Body of pancreas (tissue), 4 donors: ENCODE data around the gene C4orf50. TPM values are rescaled to one million over a fixed set of nuclear protein-coding genes. Genes with fewer than 3 reads are reported as not detected.

Source experiments
- ATAC-seq: fragments of 150-250 bp; one replicate; pipeline ENCODE4 v1.9.1; 2016
- DNase-seq, 4 donors: peaks; one replicate each; pipeline ENCODE4 v3.0.0-alpha.2; 2019
- H3K27ac ChIP-seq, 4 donors: fragments of 200-600 bp; sonication (generic); 1 replicate in 3 of 4; 2 replicates in 1 of 4; pipeline versions ENCODE4 v1.5.1 to v1.6.1; 2016 to 2019; ENCODE audit warnings: mild to moderate bottlenecking in 1 of 4, mixed read lengths in 1 of 4, moderate library complexity in 1 of 4
- H3K27me3 ChIP-seq, 2 donors: fragments of 200-600 bp; sonication (generic); one replicate each; pipeline ENCODE4 v1.6.0; 2016; ENCODE audit warnings: mild to moderate bottlenecking in 1 of 2
- H3K36me3 ChIP-seq, 2 donors: fragments of 200-600 bp; sonication (generic); replicated peaks in 1 of 2; 2 replicates each; pipeline ENCODE4 v1.5.1; 2016; ENCODE audit warnings: low read depth in 2 of 2; ENCODE audit not compliant: insufficient read depth in 1 of 2
- H3K4me1 ChIP-seq: fragments of 200-600 bp; sonication (generic); one replicate; pipeline ENCODE4 v1.6.0; 2016
- H3K4me3 ChIP-seq, 2 donors: fragments of 200-600 bp; sonication (generic); 1 replicate in 1 of 2; 2 replicates in 1 of 2; pipeline ENCODE4 v1.5.1; 2016 to 2019
- H3K9me3 ChIP-seq, 3 donors: fragments of 200-600 bp; sonication (generic); 1 replicate in 2 of 3; 2 replicates in 1 of 3; pipeline ENCODE4 v1.5.1; 2016
- CTCF ChIP-seq, 7 experiments: fragments of 450-650 bp in 4 of 7; fragments of 200-600 bp in 3 of 7; sonication (generic) in 3 of 7; IDR thresholded peaks; one replicate each; pipeline ENCODE4 v1.5.1; 2016 to 2019; ENCODE audit warnings: antibody characterized with exemption in 7 of 7
- POLR2A ChIP-seq, 3 donors: fragments of 450-650 bp; IDR thresholded peaks; one replicate each; pipeline ENCODE4 v1.6.1; 2016; ENCODE audit warnings: antibody characterized with exemption in 3 of 3, mild to moderate bottlenecking in 2 of 3
- WGBS, 2 donors: methylation state at CpG; one replicate each; pipeline ENCODE4 v1.1.5; 2017; 5-methylcytosine and 5-hydroxymethylcytosine counted together
- intact Hi-C: fragments of 100-400 bp; cut with DNase I; formaldehyde crosslinking; loops from one replicate; pipeline ENCODE4 v1.15.1; 2023
- total RNA-seq, 2 donors: library from RNA; depleted of rRNA; stranded (reverse); fragments of >200 nt; gene quantifications; one replicate each; pipeline ENCODE4 v1.1.0, GENCODE V29; 2016

The C4orf50 gene
- total RNA-seq, 2 donors from 2014 or later, result 0.26 TPM; not detected in 1

- Histone ChIP-seq H3K4me1 (no peaks in the 10 kb centered on the region), H3K27ac (no peak overlapping the region), H3K9me3 (no peaks in the 10 kb centered on the region), H3K4me3 (no peak overlapping the region), H3K27me3 (no peaks in the 10 kb centered on the region), H3K36me3 (no peaks in the 10 kb centered on the region)
- 35 to 80% methylated on average over 3 of the region's 3 CpGs for WGBS, 2 donors
- ATAC-seq (no peak), DNase-seq (no peak)
- intact Hi-C loops, result no loop called here
- TF ChIP-seq POLR2A (IDR thresholded peaks at IDR 0.05) (no peak), CTCF (IDR thresholded peaks at IDR 0.05) (no peak)
Measured at GRCh38 chr4:6002926-6003325, 15.3 kb downstream of the C4orf50 start.

DNA sequence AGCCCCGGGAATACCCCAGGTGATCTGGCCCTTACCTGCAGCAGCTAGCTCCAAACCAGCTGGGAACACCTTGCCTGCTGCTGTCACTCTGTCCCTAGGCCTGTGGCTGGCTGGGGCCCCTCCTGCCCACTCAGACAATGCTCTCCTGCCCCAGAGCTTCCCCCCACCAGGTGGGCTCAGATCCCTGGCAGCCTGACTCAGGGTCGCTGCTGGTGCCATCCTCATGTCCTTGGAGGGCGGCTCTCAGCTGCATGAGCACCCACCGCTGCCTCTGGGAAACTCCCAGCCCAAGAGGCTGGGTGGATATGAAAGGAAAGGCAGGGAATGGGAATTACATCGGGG, 15.8 kb downstream of the C4orf50 start:
- TF ChIP-seq CTCF (IDR thresholded peaks at IDR 0.05), result no peak
- no peak for TF ChIP-seq POLR2A (IDR thresholded peaks at IDR 0.05)
- Histone ChIP-seq H3K4me3 (no peak overlapping the region), H3K36me3 (no peaks in the 10 kb centered on the region), H3K27ac (no peak overlapping the region), H3K9me3 (no peaks in the 10 kb centered on the region), H3K4me1 (no peaks in the 10 kb centered on the region), H3K27me3 (no peaks in the 10 kb centered on the region)
- WGBS, 2 donors, result 38 to 55% methylated on average over 1 to 5 of the region's 5 CpGs
- no peak for ATAC-seq
- intact Hi-C loops, result no loop called here
- no peak for DNase-seq

- H3K36me3 ChIP-seq, result no peaks in the 10 kb centered on the region
- H3K9me3 ChIP-seq, result no peaks in the 10 kb centered on the region
- H3K4me3 ChIP-seq, result no peak overlapping the region
- no peaks in the 10 kb centered on the region for H3K27me3 ChIP-seq
- intact Hi-C loops, result no loop called here
- TF ChIP-seq POLR2A (IDR thresholded peaks at IDR 0.05), result no peak
- no peak for TF ChIP-seq CTCF (IDR thresholded peaks at IDR 0.05)
- H3K27ac ChIP-seq, result no peak overlapping the region
- 51 to 56% methylated on average over 5 to 6 of the region's 6 CpGs for whole genome bisulfite sequencing, 2 donors
- DNase-seq (no peak), ATAC-seq (no peak)
- no peaks in the 10 kb centered on the region for H3K4me1 ChIP-seq
Measured at GRCh38 chr4:6001680-6002491, 16.3 kb downstream of the C4orf50 start.

DNA sequence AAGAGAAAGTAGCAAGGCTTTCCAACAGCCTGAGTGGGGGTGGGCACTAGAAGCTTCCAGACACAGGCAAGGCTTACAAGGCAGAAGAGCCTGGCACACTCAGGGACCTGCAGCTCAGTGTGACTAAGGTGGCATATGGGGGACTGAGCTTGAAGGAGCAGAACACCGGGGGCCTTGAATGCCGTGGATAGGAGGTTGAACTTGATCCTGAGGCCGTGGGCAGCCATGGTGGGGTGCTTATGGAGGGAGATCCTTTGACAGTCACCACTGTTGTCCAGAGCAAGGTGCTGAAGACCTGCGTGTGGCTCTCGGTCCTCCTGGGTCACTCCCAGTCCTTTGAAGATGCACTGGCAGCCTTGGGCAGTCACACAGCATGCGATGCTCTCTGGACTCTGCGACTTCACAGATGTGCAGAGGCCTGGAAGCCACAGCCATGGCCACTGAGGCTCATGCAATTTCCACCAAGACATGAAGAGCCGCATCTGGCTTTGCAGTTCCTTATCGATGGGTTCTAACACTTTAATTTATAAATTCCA, 18.3 kb downstream of the C4orf50 start:
- intact Hi-C loops, result no loop called here
- Histone ChIP-seq H3K4me3 (no peak overlapping the region), H3K9me3 (no peaks in the 10 kb centered on the region), H3K27ac (no peak overlapping the region), H3K36me3 (no peaks in the 10 kb centered on the region), H3K4me1 (no peaks in the 10 kb centered on the region), H3K27me3 (no peaks in the 10 kb centered on the region)
- ATAC-seq (no peak), DNase-seq (no peak)
- WGBS, 2 donors, result 58 to 79% methylated on average over 4 to 9 of the region's 9 CpGs
- no peak for TF ChIP-seq CTCF (IDR thresholded peaks at IDR 0.05)
- TF ChIP-seq POLR2A (IDR thresholded peaks at IDR 0.05), result no peak

DNA sequence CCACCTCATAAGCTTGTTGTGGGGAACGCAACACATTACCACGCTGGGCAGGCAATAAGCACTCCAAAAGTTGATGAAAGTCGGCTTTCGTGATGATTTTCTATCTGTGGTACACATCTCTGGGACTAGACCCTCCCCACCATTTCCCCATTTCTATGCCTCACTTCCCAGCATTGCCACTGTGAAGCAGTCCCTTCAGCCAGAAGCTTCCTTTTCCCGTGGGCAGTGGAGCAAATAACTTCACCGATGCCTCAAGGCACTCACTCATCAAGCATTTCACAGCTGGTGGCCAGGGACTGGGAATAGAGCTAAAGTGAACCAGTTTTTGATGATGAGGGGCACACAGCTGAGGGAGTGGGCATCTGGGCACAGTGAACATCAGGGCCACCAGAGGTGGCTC, 18.9 kb downstream of the C4orf50 start:
- Histone ChIP-seq H3K27me3 (no peaks in the 10 kb centered on the region), H3K27ac (no peak overlapping the region), H3K4me1 (no peaks in the 10 kb centered on the region), H3K4me3 (no peak overlapping the region), H3K36me3 (no peaks in the 10 kb centered on the region), H3K9me3 (no peaks in the 10 kb centered on the region)
- 55 to 66% methylated on average over 6 of the region's 6 CpGs for WGBS, 2 donors
- TF ChIP-seq POLR2A (IDR thresholded peaks at IDR 0.05) (no peak), CTCF (IDR thresholded peaks at IDR 0.05) (no peak)
- no peak for ATAC-seq
- DNase-seq, result no peak
- intact Hi-C loops, result no loop called here
